ENCODE results near the gene METTL14. TPM values are rescaled to one million over a fixed set of nuclear protein-coding genes. Genes with fewer than 3 reads are reported as not detected.
"Not testable (repeated sequence)": the region's sequence is repeated elsewhere in the genome, so short reads cannot be mapped to it uniquely, and the experiment has no call there.

Gene METTL14
- total RNA-seq (10 to 100 TPM; 19.3 to 32.5 (median 21.2) TPM), polyA plus RNA-seq (10 to 100 TPM in 1 of 3 donors, 1 to 10 TPM in 2; 5.2 to 13.2 (median 6.1) TPM)
- long read RNA-seq, donor 1, full-length matches to known transcripts = 4 of 5 reads
- long read RNA-seq, donor 1, partial matches to known transcripts = 1 of 5 reads
- long read RNA-seq, donor 1, other reads (novel, unspliced or antisense) = 0 of 5 reads
- long read RNA-seq, donor 2, full-length matches to known transcripts = 11 of 15 reads
- long read RNA-seq, donor 2, partial matches to known transcripts = 1 of 15 reads
- long read RNA-seq, donor 2, other reads (novel, unspliced or antisense) = 3 of 15 reads

GRCh38 chr4:118684873-118685811 is at the start of gene METTL14:
METTL14 (plus strand) TSS chr4:118685392; CDS start chr4:118685535, 143 bp downstream.
- DNase-seq (peak; percentile 92 to 96), ATAC-seq (peak; percentile 97 to 99 (median 98))
- Histone ChIP-seq H3K9me3 (no peaks in the 10 kb centered on the region), H3K4me1 (peaks cover 18% of the 10 kb centered on the region), H3K27me3 (ENCODE audit: insufficient read depth in 3 of 3, low read length in 2 of 3) (no peaks in the 10 kb centered on the region), H3K4me3 (peak within 1 kb of the TSS; percentile 88), H3K36me3 (ENCODE audit: insufficient read depth in 1 of 2, low read depth in 1 of 2) (peaks cover 0 to 24% of the 10 kb centered on the region in 2 donors), H3K27ac (peak within 1 kb of the TSS; percentile 94)
- intact Hi-C loops (cut with DNase I) = loop anchor here in 1 of 2 donors (5.0 kb wide), 1 partner anchor 403 kb away; no protein-coding TSS in a partner anchor
- TF ChIP-seq CTCF (IDR thresholded peaks at IDR 0.05) = peak; percentile 15
- 4 to 5% (median 4%) methylated on average over 42 of the region's 42 CpGs for WGBS, 3 donors

GRCh38 chr4:118636126-118636525 is 49.1 kb upstream of the METTL14 start:
- DNase-seq = not testable (repeated sequence)

GRCh38 chr4:118664665-118665064 is 20.5 kb upstream of the METTL14 start:
- H3K36me3 ChIP-seq (ENCODE audit: insufficient read depth in 1 of 2, low read depth in 1 of 2); ATAC-seq; H3K27ac ChIP-seq; H3K4me3 ChIP-seq; H3K4me1 ChIP-seq; H3K27me3 ChIP-seq (ENCODE audit: insufficient read depth in 3 of 3, low read length in 2 of 3); DNase-seq; H3K9me3 ChIP-seq; intact Hi-C loops (cut with DNase I): not testable (repeated sequence)
- WGBS, 3 donors = 57 to 65% (median 64%) methylated on average over 5 of the region's 5 CpGs
- peak; percentile 6 for TF ChIP-seq CTCF (IDR thresholded peaks at IDR 0.05)

More at GRCh38 chr4:118636126-118636525, 49.1 kb upstream of the METTL14 start:
- H3K27ac ChIP-seq; H3K27me3 ChIP-seq (ENCODE audit: insufficient read depth in 3 of 3, low read length in 2 of 3); H3K9me3 ChIP-seq; ATAC-seq; H3K4me1 ChIP-seq; H3K4me3 ChIP-seq; intact Hi-C loops (cut with DNase I): not testable (repeated sequence)
- WGBS, 3 donors = 89 to 92% (median 91%) methylated on average over 5 to 9 of the region's 9 CpGs
- peaks cover 0 to 15% of the 10 kb centered on the region in 2 donors for H3K36me3 ChIP-seq (ENCODE audit: insufficient read depth in 1 of 2, low read depth in 1 of 2)

- H3K4me1 ChIP-seq; H3K27me3 ChIP-seq (ENCODE audit: insufficient read depth in 3 of 3, low read length in 2 of 3); H3K27ac ChIP-seq; ATAC-seq; intact Hi-C loops (cut with DNase I); H3K36me3 ChIP-seq (ENCODE audit: insufficient read depth in 1 of 2, low read depth in 1 of 2); H3K9me3 ChIP-seq; H3K4me3 ChIP-seq: not testable (repeated sequence)
- 15 to 20% (median 19%) methylated on average over 1 of the region's 1 CpG for WGBS, 3 donors
- peak in 1 of 2 donors; percentile 26 for DNase-seq
These were observed 16.0 kb upstream of the METTL14 start for GRCh38 chr4:118669220-118669619.

GRCh38 chr4:118670968-118671367 is 14.2 kb upstream of the METTL14 start:
- WGBS, 3 donors = 89 to 95% (median 91%) methylated on average over 2 of the region's 2 CpGs
- not testable (repeated sequence) for H3K9me3 ChIP-seq; H3K27me3 ChIP-seq (ENCODE audit: insufficient read depth in 3 of 3, low read length in 2 of 3); H3K36me3 ChIP-seq (ENCODE audit: insufficient read depth in 1 of 2, low read depth in 1 of 2); H3K4me3 ChIP-seq; ATAC-seq; DNase-seq; H3K27ac ChIP-seq; H3K4me1 ChIP-seq
- intact Hi-C loops (cut with DNase I) = loop anchor here in 1 of 2 donors (10.0 kb wide), 1 partner anchor 46 kb away; no protein-coding TSS in a partner anchor
